HepG2 (cell line): ENCODE results near the gene STAP2. TPM values are rescaled to one million over a fixed set of nuclear protein-coding genes. Genes with fewer than 3 reads are reported as not detected.
A peak's percentile ranks its signal among the peaks of the same experiment; 100 is the strongest.

Source experiments
- ATAC-seq: fragments of 200-7000 bp; cut with Tn5 transposase; 3 replicates; pipeline ENCODE4 v1.9.1; 2020; ENCODE audit warnings: mild to moderate bottlenecking, moderate library complexity
- BruUV-seq: library from RNA; stranded (reverse); fragments of 400-500 nt; replicated peaks from 2 replicates; lab custom pipeline; 2021; lab: Mats Ljungman, UMichigan
- CTCF ChIA-PET: fragments of 300-600 bp; formaldehyde crosslinking; extraction: SDS; loops from one replicate; lab custom pipeline; 2021; ENCODE audit warnings: low total read pairs, inconsistent platforms, low intra/inter-chr PET ratio; lab: Yijun Ruan, JAX
- POLR2A ChIA-PET: fragments of 350-600 bp; sonication (Branson Sonifier 250); formaldehyde crosslinking; loops from one replicate; lab custom pipeline; 2020; ENCODE audit warnings: antibody characterized with exemption, inconsistent platforms; lab: Yijun Ruan, JAX
- DNase-seq: peaks from one replicate; pipeline ENCODE4 v3.0.0-alpha.2; 2015; ENCODE audit warnings: low spot score
- FAIRE-seq: peaks from 3 replicates; lab custom pipeline; 2011; peaks lifted over from hg19 to GRCh38; lab: Jason Lieb, UNC
- H2AFZ ChIP-seq: one replicate; pipeline ENCODE4 v1.6.1; 2011; ENCODE audit warnings: low read length, inconsistent platforms
- H3K27ac ChIP-seq: fragments of 300-600 bp; 3 replicates; pipeline ENCODE4 v1.8.0; 2011; ENCODE audit warnings: mixed run types, mild to moderate bottlenecking, mixed read lengths, low read length, inconsistent platforms; ENCODE audit not compliant: insufficient read depth; ENCODE audit errors: extremely low read length
- H3K27me3 ChIP-seq, 2 experiments: fragments of 200-600 bp in 1 of 2; 2 replicates in 1 of 2; 3 replicates in 1 of 2; pipeline versions ENCODE4 v1.6.0 to v1.8.0; 2011; ENCODE audit warnings: low read length in 2 of 2, mild to moderate bottlenecking in 2 of 2, moderate library complexity in 2 of 2, inconsistent platforms in 1 of 2; ENCODE audit not compliant: insufficient read depth in 2 of 2, control insufficient read depth in 1 of 2
- H3K36me3 ChIP-seq, 2 experiments: fragments of 200-600 bp in 1 of 2; replicated peaks in 1 of 2; 2 replicates in 1 of 2; 3 replicates in 1 of 2; pipeline versions ENCODE4 v1.5.1 to v1.8.0; 2011; ENCODE audit warnings: low read length in 2 of 2, inconsistent platforms in 1 of 2; ENCODE audit not compliant: insufficient read depth in 2 of 2, control insufficient read depth in 1 of 2
- H3K4me1 ChIP-seq: 2 replicates; pipeline ENCODE4 v1.5.1; 2012; ENCODE audit warnings: low read length, inconsistent platforms; ENCODE audit not compliant: insufficient read depth
- H3K4me2 ChIP-seq: 2 replicates; pipeline ENCODE4 v1.6.0; 2011; ENCODE audit warnings: low read depth, low read length, inconsistent platforms
- H3K4me3 ChIP-seq, 3 experiments: fragments of 200-600 bp in 1 of 3; sonication (generic), shearing (Covaris generic) in 1 of 3; replicated peaks in 1 of 3; 2 replicates each; pipeline ENCODE4 v1.5.1; 2011 to 2016; ENCODE audit warnings: low read length in 3 of 3, inconsistent platforms in 2 of 3, low read depth in 2 of 3, mild to moderate bottlenecking in 2 of 3, control low read depth in 1 of 3, mixed read lengths in 1 of 3; ENCODE audit not compliant: insufficient read depth in 1 of 3
- H3K79me2 ChIP-seq: one replicate; pipeline ENCODE4 v1.6.1; 2011; ENCODE audit warnings: low read length, inconsistent platforms; ENCODE audit not compliant: insufficient read depth
- H3K9ac ChIP-seq: 2 replicates; pipeline ENCODE4 v1.6.0; 2011; ENCODE audit warnings: mild to moderate bottlenecking, low read depth, low read length, inconsistent platforms; ENCODE audit not compliant: insufficient read depth
- H3K9me3 ChIP-seq: 2 replicates; pipeline ENCODE4 v1.5.1; 2012; ENCODE audit warnings: mild to moderate bottlenecking, low read length
- H4K20me1 ChIP-seq: 2 replicates; pipeline ENCODE4 v1.6.0; 2011; ENCODE audit warnings: inconsistent platforms, mild to moderate bottlenecking, low read length, moderate library complexity; ENCODE audit not compliant: insufficient read depth
- ATRX ChIP-seq: sonication (generic); formaldehyde crosslinking; IDR thresholded peaks from 2 replicates; pipeline ENCODE4 v1.4.0; 2020; ENCODE audit warnings: missing genetic modification reagents, borderline replicate concordance
- FOXO1 ChIP-seq: sonication (generic); formaldehyde crosslinking; IDR thresholded peaks from 2 replicates; pipeline ENCODE4 v1.4.0; 2020; ENCODE audit warnings: missing genetic modification reagents
- KDM4B ChIP-seq: sonication (generic); formaldehyde crosslinking; IDR thresholded peaks from 2 replicates; pipeline ENCODE4 v1.4.0; 2020; ENCODE audit warnings: missing genetic modification reagents
- MIXL1 ChIP-seq: IDR thresholded peaks from 2 replicates; pipeline ENCODE4 v1.6.1; 2016
- PCBP1 ChIP-seq: fragments of 200-400 bp; formaldehyde crosslinking; IDR thresholded peaks from 2 replicates; pipeline ENCODE4 v1.6.1; 2017; ENCODE audit warnings: mild to moderate bottlenecking, low read depth, low read length, borderline replicate concordance
- ZNF263 ChIP-seq: sonication (generic); formaldehyde crosslinking; IDR thresholded peaks from 2 replicates; pipeline ENCODE4 v1.4.0; 2020; ENCODE audit warnings: missing genetic modification reagents
- ZNF547 ChIP-seq: sonication (generic); formaldehyde crosslinking; IDR thresholded peaks from 2 replicates; pipeline ENCODE4 v1.5.1; 2020; ENCODE audit warnings: mild to moderate bottlenecking, missing genetic modification reagents
- whole genome bisulfite sequencing: methylation state at CpG from one replicate; pipeline ENCODE4 v1.1.6; 2017; ENCODE audit warnings: low lambda C conversion rate; 5-methylcytosine and 5-hydroxymethylcytosine counted together
- in situ Hi-C: cut with HindIII; loops from 2 replicates; pipeline ENCODE4 v1.10.0; 2017; ENCODE audit warnings: low pct_unique_long_range_greater_than_20kb; ENCODE audit not compliant: extremely low pct_ligation_motif_present
- intact Hi-C: fragments of 100-400 bp; cut with micrococcal nuclease; formaldehyde crosslinking; loops from one replicate; pipeline ENCODE4 v1.10.0; 2022; ENCODE audit not compliant: unreplicated experiment
- polyA plus RNA-seq, 8 experiments: library from polyadenylated mRNA; depleted of rRNA in 3 of 8; stranded (reverse) in 7 of 8; unstranded in 1 of 8; fragments of >200 nt; fragmentation: Illumina TruSeq in 4 of 8; extraction: Trizol in 4 of 8; gene quantifications; 2 replicates each; pipeline versions ENCODE4 v1.2.1 to v1.2.3, GENCODE V29; 2011 to 2016; ENCODE audit warnings: low read depth in 4 of 8, missing spikeins in 1 of 8, mixed read lengths in 1 of 8; ENCODE audit not compliant: insufficient read depth in 1 of 8
- total RNA-seq, 5 experiments: library from RNA; depleted of rRNA; stranded (reverse); fragments of >200 nt; fragmentation: Illumina TruSeq; extraction: Trizol; gene quantifications; 2 replicates each; pipeline ENCODE4 v1.2.3, GENCODE V29; 2016; ENCODE audit warnings: low read depth in 1 of 5
- TF ChIP-seq, protein P1 (sequence below): sonication (generic); formaldehyde crosslinking; IDR thresholded peaks from 2 replicates; pipeline ENCODE4 v1.5.1; 2020; ENCODE audit warnings: mild to moderate bottlenecking, missing genetic modification reagents, moderate library complexity
- TF ChIP-seq, protein P2 (sequence below): sonication (generic); formaldehyde crosslinking; IDR thresholded peaks from 2 replicates; pipeline ENCODE4 v1.8.0; 2023; ENCODE audit warnings: mild to moderate bottlenecking, missing genetic modification reagents

Gene STAP2
- total and polyA plus RNA-seq, 2 of the 13 experiments (the other 11 are each of a cell fraction or from before 2014, with no cell fraction given), result 39.0 to 43.7 TPM

DNA sequence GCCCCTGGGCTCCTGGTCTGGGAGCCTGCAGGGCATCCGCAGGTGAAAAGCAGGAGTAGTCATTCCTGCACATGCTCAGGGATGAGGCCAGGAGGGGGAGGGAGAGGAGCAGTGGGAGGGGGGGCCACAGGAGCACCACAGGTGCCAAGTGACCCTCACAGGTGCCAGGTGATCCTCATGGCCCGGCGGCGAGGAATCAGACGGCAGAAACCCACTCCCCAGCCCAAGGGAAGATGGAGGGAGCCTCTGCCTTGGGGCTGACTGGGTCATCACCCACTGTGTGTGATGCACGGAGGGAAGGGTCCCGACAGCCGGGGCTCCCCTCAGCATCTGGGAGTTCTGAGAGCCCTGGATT is 34.4 kb upstream of the STAP2 start (continued):
- TF ChIP-seq ATRX (CRISPR knock-in tag) (no peak), KDM4B (no peak), ZNF263 (CRISPR knock-in tag) (no peak)

DNA sequence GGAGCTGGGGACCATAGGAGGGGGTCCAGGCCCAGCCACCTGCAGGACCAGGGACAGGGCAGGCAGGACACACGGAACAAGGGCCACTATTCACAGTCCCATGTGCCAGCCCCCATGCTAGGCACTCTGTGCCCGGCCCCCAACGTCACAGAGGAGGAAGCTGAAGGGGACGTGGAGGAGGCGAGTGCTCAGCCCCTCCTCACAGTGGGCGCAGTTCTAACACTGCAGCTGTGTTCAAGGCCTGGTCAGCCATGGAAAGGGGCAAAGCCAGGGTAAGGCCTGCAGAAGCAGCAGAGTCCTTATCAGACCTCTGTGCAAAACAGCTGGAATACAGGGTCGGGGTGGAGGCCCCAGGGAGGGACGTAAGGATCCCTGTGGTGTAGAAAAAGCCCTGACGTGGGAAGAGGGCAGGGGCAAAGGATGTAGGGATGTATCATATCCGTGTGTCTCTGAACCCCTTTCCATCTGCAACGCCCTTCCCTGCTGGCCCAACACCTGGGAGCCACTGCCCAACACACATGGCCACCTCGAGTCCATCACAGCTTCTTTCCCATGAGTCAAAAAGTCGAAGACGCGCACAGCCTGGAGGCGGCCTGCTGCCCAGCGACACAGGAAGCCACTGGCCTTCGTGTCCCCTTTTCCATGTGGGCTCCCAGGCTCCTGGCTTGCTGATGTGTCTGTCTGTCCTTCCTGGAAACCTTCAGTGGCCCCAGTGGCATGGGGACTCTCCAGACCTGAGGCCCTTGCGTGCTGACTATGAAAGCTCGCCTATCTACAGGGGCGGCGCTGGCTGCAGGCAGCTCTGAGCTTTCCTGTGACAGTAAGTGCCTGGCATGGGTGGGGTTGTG is 33.8 kb upstream of the STAP2 start:
- peaks cover 2% of the 10 kb centered on the region; the same call in 1 of the 2 replicates for H4K20me1 ChIP-seq
- WGBS, result 98% methylated on average over 11 of the region's 22 CpGs
- no peak for ATAC-seq
- H3K9ac ChIP-seq, result no peak overlapping the region
- no peak for DNase-seq
- H3K4me1 ChIP-seq, result peaks cover 40% of the 10 kb centered on the region
- no peak overlapping the region for H2AFZ ChIP-seq
- no peak for TF ChIP-seq MIXL1 (CRISPR knock-in tag)
- no peak for TF ChIP-seq FOXO1 (CRISPR knock-in tag)
- TF ChIP-seq ZNF547 (CRISPR knock-in tag), result no peak
- TF ChIP-seq, protein P1, sequence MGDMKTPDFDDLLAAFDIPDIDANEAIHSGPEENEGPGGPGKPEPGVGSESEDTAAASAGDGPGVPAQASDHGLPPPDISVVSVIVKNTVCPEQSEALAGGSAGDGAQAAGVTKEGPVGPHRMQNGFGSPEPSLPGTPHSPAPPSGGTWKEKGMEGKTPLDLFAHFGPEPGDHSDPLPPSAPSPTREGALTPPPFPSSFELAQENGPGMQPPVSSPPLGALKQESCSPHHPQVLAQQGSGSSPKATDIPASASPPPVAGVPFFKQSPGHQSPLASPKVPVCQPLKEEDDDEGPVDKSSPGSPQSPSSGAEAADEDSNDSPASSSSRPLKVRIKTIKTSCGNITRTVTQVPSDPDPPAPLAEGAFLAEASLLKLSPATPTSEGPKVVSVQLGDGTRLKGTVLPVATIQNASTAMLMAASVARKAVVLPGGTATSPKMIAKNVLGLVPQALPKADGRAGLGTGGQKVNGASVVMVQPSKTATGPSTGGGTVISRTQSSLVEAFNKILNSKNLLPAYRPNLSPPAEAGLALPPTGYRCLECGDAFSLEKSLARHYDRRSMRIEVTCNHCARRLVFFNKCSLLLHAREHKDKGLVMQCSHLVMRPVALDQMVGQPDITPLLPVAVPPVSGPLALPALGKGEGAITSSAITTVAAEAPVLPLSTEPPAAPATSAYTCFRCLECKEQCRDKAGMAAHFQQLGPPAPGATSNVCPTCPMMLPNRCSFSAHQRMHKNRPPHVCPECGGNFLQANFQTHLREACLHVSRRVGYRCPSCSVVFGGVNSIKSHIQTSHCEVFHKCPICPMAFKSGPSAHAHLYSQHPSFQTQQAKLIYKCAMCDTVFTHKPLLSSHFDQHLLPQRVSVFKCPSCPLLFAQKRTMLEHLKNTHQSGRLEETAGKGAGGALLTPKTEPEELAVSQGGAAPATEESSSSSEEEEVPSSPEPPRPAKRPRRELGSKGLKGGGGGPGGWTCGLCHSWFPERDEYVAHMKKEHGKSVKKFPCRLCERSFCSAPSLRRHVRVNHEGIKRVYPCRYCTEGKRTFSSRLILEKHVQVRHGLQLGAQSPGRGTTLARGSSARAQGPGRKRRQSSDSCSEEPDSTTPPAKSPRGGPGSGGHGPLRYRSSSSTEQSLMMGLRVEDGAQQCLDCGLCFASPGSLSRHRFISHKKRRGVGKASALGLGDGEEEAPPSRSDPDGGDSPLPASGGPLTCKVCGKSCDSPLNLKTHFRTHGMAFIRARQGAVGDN (CRISPR knock-in tag), result peak; percentile 10; the same call in 1 of the 2 replicates
- TF ChIP-seq, protein P2, sequence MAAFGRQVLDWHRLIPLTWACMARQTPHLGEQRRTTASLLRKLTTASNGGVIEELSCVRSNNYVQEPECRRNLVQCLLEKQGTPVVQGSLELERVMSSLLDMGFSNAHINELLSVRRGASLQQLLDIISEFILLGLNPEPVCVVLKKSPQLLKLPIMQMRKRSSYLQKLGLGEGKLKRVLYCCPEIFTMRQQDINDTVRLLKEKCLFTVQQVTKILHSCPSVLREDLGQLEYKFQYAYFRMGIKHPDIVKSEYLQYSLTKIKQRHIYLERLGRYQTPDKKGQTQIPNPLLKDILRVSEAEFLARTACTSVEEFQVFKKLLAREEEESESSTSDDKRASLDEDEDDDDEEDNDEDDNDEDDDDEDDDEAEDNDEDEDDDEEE (CRISPR knock-in tag), result 0 out of 2 replicates have a peak, but pooled peaks have one; percentile 31
- TF ChIP-seq PCBP1, result no peak
- no peak for FAIRE-seq
- no peak overlapping the region for H3K4me3 ChIP-seq
- ChIA-PET CTCF (no interaction called here), POLR2A (no interaction called here)
- intact Hi-C loops (no loop called here), in situ Hi-C loops (no loop called here)
- no TSS peak for BruUV-seq
- no peaks in the 10 kb centered on the region for H3K27me3 ChIP-seq
- no peaks in the 10 kb centered on the region for H3K9me3 ChIP-seq
- no peak overlapping the region for H3K27ac ChIP-seq
- no peak overlapping the region for H3K4me2 ChIP-seq
- peaks cover 54% of the 10 kb centered on the region for H3K79me2 ChIP-seq
- H3K36me3 ChIP-seq, result peaks cover 10 to 26% of the 10 kb centered on the region in 2 experiments; a peak in 4 of 5 replicates
